HG03460 (cell line): ENCODE results near the gene PPARA.

Experiments
- ATAC-seq: cut with Tn5 transposase; IDR thresholded peaks from one replicate; pipeline ENCODE4 v1.9.1; 2021; ENCODE audit not compliant: unreplicated experiment

The PPARA gene

DNA sequence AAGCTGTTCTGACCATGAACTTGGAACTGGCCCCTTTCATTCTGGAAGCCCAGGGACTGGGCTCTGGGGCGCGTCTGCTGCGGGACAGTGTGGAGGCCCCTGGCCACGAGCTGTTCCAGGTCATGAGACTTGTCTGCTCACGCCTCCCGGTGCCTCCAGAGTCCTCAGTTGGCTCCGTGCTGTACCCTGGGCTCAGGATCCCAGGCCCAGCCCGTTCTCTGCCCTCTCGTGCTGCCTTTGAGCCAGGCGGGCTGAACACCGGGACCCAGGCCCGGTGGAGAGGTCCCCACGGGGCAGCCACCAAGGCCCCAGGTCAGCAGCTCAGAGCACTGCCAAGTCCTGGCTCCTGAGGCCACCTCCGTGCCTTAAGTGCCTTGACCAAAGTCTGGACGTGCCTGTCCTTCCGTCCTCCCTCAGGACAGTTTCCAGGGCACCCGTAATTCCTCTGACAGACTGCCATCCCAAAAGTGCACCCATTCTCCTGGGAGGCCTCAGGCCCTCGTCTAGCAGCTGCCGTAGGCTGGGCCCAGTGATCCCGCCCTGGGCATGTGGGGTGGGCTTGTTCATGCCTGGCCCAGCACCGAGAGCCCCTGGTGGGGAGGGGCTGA is 36.3 kb upstream of the PPARA start:
- no peak for ATAC-seq

DNA sequence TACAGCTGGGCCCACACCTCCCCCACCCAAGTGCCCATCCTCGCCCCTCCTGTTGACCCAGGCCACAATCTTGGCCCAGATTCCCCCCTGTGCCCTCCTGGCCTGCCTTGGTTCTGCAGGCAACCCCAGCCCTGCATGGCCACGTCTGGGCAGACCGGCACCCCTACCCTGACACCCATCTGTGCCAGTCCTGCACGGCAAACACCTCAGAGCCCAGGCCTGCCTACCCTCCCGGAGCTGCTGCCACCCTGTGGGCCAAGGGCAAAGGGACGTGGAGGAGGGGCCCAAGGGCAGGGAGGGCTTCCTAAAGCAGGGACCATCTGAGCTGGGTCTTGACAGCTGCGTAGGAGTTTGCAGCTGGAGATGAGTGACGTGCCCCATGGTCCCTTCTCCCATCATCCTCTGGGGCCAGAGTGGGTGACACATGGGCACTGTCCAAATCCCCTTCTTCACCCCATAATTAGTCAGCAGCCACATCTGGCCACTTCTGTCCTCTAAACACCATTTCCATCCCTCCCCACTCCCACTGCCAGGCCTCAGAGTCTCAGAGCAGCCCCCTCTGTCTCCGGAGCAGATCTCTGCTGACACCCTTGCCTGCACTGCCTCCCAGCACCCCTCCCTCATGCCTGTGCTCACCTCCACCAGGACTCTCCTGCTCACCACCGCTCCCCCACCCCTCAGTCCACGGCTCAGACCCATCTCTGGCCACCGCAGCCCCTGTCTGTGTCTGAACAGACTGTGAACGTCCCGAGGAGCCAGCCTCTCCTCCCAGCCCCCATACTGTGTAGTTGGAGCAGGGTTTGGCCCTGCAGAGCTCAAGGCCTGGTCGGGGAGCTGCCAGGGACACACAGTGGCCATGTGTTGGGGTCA is 35.6 kb upstream of the PPARA start:
- no peak for ATAC-seq

DNA sequence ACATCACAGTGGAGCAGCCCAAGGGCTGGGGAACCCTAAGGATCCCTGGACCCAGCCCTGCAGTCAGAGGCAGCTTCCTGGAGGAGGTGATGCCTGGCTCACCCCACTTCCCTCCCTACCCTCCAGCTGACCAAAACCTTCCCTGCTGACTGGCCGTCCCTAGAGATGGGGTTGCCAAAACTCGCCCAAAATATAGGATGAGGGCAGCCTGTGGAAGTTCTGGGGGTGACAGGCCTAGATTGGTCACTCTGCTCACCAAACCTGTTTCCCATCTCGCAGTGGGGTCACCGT is 35.0 kb upstream of the PPARA start:
- no peak for ATAC-seq

DNA sequence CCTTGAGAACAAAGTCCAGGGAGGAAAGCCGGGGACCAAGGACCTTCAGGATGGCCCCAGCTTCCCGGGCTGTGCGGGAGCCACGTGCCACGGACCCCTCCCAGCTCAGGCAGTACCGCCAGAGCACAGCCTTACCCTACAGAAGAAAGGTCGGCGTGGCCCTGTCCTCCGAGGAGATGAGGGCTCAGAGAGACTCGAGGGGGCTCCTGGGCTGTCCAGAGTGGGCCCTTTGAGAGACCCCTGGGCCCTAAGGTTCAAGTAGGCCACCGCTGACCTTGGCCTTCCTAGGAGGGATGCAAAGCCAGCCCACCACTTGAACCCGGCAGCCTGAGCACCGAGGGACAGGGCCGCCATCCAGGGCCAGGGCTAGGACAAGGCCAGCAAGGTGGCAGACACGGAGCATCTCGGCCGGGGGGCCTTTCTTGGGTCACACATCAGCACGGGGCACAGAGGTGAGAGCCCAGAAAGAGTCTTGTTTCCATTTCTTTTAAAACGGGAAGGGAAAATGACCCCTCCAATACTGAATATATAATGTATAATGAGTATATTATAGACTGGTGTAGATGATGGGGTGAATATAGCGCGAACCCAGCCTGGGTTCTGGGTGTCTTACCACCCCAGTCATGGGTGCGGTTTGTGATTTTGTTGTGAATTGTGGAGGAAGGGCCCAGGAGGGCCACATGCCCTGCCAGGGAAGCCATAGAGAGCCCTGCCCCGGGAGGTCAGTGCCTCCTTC is 34.4 kb upstream of the PPARA start:
- no peak for ATAC-seq

DNA sequence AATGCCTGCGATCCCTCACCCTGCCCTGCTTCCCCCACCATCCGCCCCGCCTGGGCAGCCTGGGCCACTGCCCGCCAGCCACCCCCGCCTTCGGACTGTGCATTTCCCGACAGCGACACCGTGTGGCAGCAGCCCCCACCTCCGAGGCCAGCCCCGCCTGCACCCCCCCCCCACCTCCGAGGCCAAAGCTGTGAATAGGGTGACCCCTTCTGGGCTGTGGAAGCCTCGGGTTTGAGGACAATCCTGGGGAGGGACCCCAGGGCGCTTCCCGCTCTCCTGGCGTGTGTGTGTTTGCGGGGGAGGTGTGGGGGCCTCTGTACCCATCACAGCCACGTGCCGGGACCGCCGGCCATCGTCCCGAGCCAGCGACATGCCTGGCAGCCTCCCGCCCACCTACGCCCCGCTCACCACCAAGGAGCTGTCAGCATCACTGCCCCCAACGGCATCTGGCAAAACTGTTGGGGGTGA is 33.8 kb upstream of the PPARA start:
- ATAC-seq: no peak

DNA sequence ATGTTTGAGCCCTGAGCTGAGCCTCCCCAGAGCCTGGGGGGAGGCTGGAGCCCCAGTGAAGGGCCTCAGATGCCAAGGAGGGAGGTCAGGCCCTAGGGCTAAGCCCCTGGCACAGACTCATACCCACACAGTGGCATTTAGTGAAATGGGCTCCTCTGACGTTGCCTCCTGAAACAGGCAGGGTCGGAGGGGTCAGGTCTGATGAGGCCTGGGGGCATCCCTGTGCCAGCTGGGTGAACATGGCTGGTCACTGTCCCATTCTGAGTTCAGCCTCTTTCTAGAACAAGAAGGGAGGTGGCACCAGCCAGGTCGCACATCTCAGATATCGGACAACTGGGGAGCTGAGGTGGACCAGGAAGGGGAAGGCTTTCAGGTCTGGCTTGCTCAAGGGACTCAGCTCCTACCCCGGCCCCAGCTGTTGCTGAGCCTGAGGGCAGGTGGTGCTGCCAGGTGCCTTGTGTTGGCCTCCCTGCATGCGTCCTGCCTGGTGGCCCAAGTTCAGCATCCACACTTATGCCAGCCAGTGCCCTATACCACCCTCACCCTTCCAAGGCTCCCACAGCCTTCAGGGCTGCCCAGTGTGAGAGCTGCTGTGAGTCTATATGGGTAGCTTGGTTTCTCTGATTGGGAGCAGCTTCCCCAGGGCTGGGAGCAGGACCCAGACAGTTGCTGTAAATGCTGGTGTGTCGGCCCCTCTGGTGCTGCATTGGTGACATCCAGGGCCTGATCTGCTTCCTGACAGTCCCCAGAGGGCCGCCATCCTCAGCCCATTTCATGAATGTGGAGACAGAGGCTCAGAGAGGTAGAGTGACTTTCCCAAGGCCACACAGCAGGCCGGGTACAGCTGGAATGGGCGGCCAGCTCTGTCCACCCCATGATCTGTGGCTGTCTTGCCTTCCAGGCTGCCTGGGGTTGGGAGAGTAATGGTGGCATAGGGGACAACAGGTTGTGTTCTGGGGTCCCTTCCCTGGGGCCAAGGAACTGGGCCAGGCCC is 32.8 kb upstream of the PPARA start:
- no peak for ATAC-seq

DNA sequence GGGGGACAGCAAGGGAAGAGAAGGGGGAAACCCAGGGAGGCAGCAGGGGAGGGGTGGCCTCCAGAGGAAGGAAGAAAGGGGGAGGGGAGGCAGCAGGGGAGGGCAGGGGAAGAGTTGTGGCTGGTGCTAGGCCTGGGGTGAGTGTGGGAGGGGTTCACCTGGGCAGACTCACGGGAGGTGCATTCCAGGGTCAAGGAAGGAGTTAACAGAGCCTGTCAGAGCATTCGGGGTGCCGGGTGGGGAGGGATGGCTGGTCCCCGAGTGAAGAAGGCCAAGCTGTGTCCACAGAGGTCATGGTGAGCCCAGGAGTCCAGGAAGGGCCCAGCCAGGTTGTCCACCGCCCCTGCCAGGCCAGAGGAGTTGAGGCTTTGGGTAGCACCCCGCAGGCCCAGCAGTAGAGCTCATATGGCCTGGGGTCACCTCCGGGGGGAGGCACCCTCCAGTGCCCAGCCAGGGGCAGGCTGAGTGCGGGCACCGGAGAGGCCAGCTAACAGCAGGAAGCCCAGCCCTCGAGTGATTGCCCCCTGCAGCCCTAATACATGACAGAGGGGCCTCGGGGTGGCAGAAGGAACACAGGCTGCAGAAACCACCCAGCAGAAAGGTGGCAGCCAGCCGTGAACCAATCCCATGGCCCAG is 31.1 kb upstream of the PPARA start:
- ATAC-seq: no peak

DNA sequence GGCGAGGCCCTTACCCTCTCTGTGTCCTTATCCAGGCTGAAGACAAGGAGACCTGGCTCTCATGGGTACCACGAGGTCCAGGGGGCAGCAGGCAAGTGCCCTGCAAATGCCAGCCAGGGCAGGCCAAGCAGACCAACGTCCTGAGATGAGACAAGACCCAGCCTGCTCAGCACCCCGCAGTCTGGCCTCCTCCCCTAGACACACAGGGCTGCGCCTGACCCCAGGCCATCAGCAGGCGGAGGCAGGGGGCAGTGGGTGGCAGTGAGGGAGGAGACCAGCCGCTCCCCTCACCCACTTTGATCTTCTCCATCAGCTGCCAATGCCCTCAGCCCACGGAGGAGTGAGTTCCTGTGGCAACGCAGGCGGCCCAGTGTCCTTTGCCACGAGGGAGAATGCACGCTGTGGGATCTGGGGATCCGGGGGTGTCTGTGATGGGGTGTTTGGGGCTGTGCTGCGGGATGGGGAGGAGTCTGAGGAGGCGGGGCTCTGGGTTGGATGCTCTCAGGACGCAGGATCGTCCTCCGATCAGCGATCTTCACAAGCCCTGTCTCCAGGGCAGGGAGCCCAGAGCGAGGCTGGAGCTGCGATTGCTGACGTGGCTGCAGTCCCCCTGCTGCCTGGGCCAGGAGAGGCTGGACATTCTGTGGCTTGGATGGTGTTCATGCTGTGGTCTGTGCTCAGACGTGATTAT is 30.5 kb upstream of the PPARA start:
- no peak for ATAC-seq

DNA sequence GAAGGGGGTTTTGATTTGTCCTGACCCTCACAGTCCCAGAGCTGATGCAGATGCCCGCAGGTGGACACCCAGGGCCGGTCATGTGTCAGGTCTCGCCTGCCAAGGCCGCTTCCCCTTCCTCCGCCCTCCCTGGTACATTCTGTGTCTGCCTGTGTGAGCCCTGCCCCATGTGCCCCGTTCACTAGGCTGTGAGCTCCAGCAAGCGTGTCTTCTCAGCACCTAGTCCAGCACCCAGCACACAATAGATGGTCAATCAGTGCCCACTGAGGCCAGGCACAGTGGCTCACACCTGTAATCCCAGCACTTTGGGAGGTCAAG is 29.9 kb upstream of the PPARA start:
- ATAC-seq: no peak

DNA sequence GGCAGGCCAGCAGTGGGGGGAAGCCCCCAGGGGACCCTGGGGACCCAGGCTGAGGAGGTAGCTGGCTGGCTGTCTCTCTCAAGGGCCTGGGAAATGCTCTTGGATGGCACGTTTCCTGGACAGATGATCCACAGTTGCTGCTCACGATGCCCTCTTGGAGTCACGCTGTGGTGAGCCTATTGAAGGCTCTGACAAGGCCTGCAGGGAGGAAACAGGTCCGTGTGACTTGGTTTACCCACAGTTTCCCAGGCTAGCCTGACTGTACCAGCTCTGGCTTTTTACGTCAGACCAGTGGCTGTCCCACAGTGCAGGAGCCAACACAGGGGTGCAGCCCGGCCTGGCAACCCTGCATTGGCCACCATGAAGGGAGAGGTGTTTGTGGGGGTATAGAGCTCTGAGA is 29.2 kb upstream of the PPARA start:
- no peak for ATAC-seq

DNA sequence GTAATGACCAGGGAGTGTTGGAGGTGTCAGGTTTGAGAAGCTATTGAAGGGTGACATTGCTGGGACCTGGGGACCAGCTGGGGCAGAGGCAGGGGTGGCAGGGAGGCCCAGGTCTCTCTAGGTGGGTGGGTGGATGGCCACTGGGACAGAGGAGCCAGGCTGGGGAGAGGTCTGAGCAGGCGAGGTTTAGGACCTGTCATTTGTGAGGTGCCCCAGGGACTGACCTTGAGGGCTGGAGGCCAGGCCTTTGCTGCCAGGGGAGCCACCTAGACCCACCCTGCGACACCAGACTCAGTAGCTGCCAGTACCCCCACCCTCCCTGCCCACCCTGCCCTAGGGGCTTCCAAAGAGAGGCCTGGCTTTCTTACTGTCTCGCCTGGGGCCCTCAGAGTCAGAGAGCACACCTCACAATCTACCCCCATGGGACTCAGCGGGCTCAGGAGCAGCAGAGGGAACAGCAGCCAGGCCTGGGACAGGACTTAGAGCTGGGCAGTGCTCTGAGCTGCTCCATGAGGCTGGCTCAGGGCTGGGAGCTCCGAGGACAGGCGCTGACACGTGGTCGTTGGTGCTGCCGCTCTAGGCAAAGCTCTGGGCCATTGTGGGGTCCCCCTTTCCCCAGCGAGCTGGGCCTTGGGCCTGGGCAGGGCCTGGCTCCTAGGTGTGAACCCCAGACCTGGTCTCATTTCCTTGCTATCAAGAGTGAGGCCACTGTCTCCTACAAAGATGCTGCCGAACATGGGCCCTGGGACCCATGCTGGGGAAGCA is 28.6 kb upstream of the PPARA start:
- ATAC-seq: no peak

DNA sequence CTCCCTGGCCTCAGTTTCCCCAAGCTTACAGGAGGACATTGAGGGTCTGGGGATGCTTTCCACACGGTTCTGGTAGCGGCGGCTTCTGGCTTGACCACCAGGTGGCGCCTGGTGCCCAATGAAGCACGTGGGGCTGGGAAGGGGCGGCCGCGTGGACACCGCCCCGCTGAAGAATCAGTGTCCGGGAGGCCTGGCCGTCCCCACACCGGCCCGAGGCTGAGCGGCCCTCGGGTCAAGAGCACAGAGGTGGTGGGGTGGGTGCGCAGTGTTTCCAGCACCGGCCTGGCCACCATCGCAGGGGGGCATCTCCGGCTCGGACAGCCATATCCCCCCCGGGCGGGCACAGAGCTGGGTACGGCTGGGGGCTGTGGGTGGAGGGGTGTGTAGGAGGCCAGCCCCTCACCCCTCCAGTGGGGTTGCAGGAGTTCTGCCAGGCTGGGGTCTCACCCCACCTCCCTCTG is 27.8 kb upstream of the PPARA start:
- ATAC-seq: no peak

DNA sequence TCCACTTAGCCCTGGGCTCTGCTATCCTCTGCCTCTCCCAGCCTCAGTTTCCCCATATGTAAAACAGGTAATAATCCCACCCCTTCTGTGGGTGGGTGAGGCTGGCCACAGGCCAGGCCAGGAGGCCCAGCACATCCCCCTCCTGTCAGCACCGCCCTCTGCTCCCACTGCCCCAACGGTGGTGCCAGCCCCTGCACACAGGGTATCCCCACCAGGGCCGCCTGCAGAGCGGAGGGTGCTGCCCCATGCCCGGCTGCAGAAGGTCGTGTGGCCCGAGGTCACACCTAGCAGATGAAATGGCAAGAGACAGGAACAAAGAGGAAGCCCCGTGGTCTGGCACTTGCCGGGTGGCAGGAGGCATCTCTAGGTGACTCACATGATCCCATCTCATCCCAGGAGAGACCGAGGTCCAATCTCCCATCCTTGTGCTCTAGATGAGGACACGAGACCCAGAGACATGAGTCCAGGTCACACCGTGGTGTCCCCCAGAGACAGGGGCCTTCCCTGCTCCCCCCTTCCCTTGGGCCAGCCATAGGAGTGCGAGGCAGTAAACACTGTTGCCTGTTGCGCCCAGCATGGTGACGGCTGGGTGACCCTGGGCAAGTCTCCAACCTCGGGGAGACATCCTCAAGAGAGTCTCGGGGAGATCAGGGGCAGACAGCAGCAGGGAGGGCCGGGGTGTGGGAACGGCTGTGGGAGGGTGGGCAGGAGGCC is 27.2 kb upstream of the PPARA start:
- no peak for ATAC-seq

DNA sequence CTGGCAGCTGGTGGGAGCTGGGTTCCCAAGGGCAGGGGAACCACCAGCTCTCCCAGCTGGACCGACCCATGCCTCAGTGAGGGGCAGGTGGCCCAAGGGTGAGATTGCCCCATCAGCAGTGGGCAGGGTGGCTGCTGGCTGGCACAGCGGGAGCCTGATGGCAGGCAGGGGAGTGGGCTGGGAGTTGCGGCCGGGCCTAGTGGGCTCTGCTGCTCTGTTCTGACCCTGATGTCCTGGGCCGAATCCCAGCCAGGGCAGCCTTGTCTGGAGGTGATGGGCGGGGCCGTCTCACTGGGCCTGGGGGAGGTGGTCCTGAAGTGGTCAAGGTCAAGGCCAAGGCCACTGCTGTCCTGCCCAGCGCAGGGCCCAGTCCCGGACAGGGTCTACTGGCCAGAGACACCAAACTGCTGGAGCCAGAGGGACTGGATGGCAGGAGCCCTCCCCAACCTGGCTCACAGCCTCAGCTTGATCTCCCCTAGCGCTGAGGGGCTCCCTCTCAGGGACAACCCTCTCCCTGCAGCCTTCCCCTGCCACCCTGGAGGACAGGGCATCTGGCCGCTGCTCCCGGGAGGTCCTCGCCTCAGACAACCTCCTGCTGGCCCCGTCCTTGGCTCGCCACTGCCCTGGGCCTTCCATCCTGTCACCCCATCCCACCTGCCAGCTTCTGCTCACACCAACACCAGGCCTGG is 26.5 kb upstream of the PPARA start:
- ATAC-seq: no peak

DNA sequence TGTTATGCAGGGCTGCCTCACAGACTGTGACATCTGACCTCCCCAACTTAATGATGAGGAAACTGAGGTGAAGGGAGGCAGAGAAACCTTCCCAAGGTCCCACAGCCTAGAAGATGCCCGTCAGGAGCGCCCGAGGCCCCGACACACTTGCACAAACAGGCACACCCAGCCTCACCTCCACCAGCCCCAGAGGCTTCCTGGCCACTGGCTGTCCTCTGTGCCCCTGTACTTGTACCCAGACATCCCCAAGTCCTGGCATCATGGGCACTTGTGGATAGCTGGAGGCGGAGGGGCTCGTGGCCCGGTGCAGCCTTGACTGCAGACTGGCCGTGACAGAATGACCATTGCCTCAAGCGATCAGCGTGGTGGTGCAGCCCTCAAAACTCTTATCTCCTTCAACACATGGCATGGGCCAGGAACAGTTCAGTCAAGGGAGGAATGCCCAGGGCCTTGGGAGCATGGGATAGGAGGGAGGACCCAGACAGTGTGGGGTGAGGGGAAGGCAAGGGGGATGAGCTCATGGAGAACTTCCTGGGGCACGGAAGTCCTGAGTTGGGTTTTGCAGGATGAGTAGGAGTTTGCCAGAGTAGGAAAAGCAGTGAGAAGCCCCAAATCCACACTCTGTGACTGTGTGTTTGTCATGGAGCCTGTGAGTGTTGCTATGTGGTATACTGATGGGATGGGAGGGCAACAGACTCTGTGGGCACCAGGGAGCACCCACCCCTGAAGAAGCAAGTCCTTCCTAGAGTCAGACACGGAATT is 25.8 kb upstream of the PPARA start:
- ATAC-seq: no peak

DNA sequence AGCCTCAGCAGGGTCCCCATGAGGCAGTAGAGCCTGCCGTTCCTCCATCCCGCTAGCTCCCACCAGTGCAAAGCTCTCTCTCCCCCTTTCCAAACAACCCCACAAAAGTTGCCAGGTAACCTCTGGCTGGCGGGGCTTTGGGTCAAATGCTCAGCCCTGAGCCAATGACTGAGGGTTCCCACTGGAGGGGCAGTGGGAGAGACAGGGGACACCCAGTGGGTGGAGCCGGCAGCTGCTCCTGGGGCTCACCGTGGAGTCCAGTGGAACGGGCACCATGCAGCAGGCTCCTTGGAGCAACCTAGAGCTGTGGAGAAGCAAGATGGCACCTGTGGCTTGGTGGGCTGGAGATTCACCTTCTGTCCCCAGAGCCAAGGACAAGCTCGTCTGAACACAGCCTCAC is 25.0 kb upstream of the PPARA start:
- ATAC-seq: no peak
